ENCODE measurements around the gene PHKG1.
"Not testable (repeated sequence)": the region's sequence is repeated elsewhere in the genome, so short reads cannot be mapped to it uniquely, and the experiment has no call there.

Gene PHKG1

DNA sequence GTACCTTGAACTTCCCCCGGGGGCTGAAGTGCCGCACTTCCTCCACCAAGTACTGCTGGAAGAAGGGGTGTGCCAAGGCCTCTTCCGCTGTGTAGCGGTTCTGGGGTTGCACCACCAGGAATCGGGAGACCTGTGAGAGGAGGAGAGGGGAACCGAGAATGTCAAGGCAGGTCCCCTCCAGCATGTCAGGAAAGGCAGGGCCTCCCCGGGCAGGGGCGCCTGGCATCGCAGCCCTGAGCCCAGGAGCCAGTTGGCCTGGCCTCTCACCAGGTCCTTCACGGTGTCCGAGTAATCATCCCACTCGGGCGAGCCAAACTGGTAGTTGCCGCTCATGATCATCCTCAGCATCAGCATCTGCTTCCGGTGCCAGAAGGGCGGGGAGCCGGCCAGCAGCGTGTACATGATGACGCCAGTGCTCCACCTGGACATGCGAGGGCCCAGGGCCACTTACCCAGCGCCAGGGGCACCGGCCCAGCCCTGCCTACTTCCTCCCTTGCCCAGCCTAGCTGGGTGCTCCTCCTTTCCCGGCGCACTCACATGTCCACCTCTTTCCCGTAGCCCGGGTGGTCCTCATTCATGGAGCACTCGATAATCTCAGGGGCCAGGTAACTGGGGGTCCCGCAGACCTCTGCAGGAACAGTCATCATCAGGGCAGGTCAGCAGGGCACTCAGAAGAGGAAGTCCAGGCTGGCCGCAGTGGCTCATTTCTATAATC is 11.0 kb downstream of the PHKG1 start:
- no peak for DNase-seq

DNA sequence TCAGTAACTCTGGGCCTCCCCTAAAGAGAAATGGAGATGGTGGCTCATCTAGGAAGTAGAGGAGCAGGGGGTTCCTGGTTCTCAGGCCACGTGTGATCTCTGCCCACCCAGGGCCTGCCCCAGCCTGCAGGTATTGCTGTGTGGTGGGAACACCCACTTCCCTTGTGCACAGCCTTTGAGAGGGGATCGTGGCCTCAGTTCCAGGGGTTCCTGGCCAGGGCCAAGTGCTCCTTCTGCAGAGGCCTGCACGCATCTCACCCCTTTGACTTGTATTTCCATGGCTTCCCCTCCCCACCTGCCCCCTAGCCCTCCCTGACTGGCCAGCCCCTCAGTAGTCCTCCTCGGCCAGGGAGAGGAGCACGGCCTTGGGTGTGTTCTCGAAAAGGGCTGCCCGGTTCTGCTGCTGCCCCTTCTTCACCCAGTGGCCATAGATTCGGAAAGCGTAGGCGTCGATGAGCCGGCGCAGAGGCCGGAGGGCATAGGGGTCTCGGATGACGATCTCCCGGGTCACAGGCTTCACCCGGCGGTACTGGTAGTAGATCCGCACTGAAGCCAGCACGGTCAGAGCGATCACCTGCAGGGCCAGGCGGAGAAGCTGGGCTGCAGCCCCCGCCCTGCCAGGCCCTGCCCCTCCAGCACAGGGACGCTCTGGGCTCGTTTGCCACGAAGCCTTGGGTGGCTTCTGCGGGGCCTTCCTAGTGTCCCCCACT is 11.9 kb downstream of the PHKG1 start:
- not testable (repeated sequence) for DNase-seq

DNA sequence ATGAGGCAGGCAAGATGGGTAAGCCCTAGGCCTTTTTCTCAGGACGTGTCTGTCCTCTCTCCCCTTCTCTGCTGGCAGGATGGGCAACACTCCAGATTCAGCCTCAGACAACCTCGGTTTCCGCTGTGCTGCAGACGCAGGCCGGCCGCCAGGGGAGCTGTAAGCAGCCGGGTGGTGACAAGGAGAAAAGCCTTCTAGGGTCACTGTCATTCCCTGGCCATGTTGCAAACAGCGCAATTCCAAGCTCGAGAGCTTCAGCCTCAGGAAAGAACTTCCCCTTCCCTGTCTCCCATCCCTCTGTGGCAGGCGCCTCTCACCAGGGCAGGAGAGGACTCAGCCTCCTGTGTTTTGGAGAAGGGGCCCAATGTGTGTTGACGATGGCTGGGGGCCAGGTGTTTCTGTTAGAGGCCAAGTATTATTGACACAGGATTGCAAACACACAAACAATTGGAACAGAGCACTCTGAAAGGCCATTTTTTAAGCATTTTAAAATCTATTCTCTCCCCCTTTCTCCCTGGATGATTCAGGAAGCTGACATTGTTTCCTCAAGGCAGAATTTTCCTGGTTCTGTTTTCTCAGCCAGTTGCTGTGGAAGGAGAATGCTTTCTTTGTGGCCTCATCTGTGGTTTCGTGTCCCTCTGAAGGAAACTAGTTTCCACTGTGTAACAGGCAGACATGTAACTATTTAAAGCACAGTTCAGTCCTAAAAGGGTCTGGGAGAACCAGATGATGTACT is 13.1 kb downstream of the PHKG1 start:
- peak; percentile 13 to 71 for DNase-seq

GRCh38 chr7:56078196-56078595 is 14.6 kb downstream of the PHKG1 start:
- DNase-seq, result no peak

- DNase-seq, result no peak
Measured at GRCh38 chr7:56077681-56078080, 15.1 kb downstream of the PHKG1 start.

DNA sequence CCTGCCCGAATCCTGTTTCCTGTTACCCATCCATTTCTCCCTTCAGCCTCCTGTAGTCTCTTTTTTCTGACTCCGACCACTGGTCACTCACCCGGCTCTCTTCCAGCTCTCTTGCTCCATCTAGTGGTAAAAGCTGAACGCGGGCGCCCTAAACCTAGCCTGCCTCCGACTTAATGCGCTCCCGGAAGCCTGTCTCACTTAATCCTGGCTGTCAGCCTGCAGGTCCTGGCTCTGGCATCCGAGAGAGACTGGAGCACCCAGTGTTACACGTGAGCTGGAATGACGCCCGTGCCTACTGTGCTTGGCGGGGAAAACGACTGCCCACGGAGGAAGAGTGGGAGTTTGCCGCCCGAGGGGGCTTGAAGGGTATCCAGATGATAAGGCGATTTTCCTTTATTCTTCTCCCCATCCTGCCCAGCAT is 18.4 kb downstream of the PHKG1 start:
- peak; percentile 66 to 85 for DNase-seq

DNA sequence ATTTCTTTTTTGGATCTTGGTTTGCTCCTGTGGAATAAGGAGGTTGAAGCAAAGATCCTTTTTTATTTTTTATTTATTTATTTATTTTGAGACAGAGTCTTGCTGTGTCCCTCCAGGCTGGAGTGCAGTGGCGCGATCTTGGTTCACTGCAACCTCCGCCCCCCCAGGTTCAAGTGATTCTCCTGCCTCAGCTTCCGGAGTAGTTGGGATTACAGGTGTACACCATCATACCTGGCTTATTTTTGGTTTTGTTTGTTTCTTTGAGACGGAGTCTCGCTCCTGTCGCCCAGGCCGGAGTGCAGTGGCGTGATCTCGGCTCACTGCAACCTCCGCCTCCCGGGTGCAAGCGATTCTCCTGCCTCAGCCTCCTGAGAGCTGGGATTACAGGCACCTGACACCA is 26.4 kb downstream of the PHKG1 start:
- DNase-seq, result not testable (repeated sequence)

- DNase-seq, result peak; percentile 86 to 94
Measured at GRCh38 chr7:56063882-56064625, 28.7 kb downstream of the PHKG1 start, which contains the start of gene SUMF2. Gene SUMF2, plus strand, starts transcription at chr7:56064286. Its CDS starts 26 bp downstream, at chr7:56064312.

DNA sequence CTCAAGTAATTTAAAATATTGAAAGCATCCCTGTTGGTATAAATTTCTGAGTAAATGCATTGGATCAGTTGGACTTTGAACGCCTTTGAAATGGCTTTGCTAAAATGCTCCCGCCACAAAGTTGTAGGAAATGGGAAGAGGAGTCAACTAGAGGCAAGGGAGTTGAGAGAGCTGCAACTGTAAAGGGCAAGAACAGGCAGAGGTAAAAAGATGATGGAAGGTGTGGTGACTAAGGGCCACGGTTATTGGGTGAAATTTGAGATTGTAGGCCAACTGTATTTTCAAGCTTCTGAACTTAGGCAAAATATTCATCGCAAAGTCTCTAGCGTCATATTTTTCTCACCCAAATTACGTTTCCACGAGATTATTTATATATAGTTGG is 29.3 kb downstream of the PHKG1 start:
- DNase-seq, result no peak

- DNase-seq, result no peak
Measured at GRCh38 chr7:56062382-56062781, 30.4 kb downstream of the PHKG1 start.

DNA sequence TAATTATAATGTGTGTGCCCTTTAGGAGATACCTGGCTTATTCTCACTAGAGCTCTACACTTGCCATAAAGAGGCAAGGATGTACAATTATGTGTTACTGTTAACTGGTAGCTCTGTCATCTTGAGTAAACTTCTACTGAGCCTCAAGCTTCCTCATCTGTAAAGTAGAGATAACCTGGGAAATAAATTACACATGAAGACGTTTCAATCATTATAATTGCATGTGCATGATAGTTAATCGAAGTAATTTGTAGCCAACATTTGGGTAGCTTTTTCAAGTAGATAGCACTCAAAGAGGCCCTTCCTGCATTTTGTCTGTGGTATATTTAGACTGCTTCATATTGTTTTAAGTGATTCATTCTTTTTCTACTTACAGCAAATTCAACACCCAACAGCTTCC is 38.8 kb downstream of the PHKG1 start:
- no peak for DNase-seq

GRCh38 chr7:56053379-56053778 is 39.4 kb downstream of the PHKG1 start:
- DNase-seq, result no peak

- peak; percentile 98 to 99 for DNase-seq
Measured at GRCh38 chr7:56051339-56052191, 41.2 kb downstream of the PHKG1 start, which contains the start of the genes CCT6A and PSPH. Gene CCT6A, plus strand, starts transcription at chr7:56051765. Its CDS starts 84 bp downstream, at chr7:56051849. Gene PSPH, minus strand, starts transcription at chr7:56051444. Its CDS starts 30,232 bp downstream, at chr7:56021212.

GRCh38 chr7:56051053-56051338 is 41.8 kb downstream of the PHKG1 start:
- DNase-seq, result no peak

- DNase-seq, result peak in 1 of 2 experiments; percentile 15
Measured at GRCh38 chr7:56048763-56049162, 44.0 kb downstream of the PHKG1 start.

GRCh38 chr7:56048245-56048644 is 44.5 kb downstream of the PHKG1 start:
- no peak for DNase-seq

- not testable (repeated sequence) for DNase-seq
Measured at GRCh38 chr7:56047446-56048116, 45.2 kb downstream of the PHKG1 start.

DNA sequence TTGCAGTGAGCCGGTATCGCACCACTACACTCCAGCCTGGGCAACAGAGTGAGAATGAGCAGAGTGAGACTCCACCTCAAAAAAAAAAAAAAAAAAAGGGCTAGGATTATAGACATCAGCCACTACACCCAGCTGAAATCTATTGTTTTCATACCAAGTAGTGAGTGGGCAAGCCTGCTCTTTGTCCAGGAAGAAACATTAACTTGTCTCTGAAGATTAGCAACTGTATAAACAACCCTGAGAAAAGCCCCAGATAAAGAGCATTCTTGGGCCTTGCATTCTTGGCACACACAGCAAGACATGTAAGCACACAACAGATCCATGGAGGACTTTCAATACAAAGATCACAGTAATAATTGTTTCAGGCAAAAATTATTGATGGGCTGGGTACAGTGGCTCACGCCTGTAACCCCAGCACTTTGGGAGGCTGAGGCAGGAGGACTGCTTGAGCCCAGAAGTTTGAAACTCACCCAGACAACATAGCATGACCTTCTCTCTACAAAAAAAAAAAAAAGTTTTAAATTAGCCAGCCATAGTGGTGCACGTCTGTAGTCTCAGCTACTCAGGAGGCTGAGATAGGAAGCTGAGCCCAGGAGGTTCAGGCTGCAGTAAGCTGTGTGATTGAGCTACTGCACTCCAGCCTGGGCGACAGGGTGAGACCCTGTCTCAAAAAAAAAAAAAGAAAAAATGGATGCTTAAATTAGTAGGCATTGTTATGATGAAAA is 45.9 kb downstream of the PHKG1 start:
- DNase-seq, result no peak

GRCh38 chr7:56045758-56046157 is 47.0 kb downstream of the PHKG1 start:
- DNase-seq, result not testable (repeated sequence)

DNA sequence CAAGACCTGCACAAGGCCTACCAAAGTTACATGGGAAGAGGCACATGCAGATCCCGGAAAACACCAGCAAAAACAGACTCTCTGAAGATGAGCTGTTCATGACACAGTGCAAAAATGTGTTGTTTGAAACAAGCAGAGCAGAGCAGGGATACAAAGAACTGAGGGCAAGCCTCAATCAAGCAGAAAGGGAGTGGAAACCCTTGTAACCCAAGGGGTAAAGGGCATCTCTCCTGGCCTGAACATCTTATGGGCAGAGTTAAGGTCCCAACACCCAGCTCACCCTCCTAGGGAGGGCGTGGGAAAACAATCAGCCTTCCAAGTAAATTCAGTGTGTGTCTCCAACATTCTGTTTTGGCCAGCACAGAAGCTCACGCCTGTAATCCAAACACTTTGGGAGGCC is 52.0 kb downstream of the PHKG1 start:
- DNase-seq, result no peak
